Measurements from ENCODE around the gene BRMS1. TPM values are rescaled to one million over a fixed set of nuclear protein-coding genes. Genes with fewer than 3 reads are reported as not detected.
A peak's percentile ranks its signal among the peaks of the same experiment; 100 is the strongest.

BRMS1 gene
- total RNA-seq, 2 donors from 2014 or later, result 19.2 to 33.3 TPM

DNA sequence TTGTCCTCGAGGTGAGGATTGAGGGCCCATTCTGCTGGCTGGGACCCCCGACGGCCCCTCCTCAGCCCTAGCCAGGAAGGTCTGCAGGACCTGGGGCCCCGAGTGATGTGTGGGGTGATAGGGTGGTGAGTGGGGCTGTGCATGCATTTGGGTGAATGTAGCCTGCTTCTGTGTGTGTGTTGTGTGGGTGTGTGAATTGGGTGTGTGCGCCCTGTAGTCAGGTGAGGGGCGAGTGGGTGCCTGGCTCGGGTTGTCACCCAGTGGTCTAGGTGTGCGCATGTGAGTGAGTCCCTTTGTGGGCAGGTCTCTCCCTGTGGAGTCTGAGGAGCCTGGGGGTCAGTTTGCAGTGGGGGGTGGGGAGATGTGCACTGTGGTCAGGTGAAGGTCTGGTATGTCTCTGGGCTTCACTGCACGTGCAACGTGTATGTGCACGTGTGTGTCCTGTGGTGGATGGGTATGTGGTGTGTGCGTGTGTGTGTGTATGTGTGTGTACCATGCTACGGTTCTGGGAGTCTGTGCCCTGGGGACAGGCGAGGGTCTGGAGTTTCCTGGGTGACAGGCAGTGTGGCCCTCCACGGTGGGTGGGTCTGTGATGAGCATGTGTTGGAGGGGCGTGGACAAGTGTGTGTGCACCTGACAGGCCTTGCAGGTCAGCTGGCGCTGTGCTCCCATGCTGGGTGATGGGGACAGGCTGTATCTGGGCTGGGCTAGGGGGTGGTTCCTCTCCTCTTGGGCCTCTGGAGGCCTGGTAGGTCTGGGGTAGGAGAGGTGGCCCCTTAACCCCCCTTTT is 52.2 kb downstream of the BRMS1 start:
- H3K27ac ChIP-seq, result no peak overlapping the region
- peak overlapping the region in 1 of 2 donors; percentile 46 for H3K4me3 ChIP-seq
- H3K9me3 ChIP-seq, result no peaks in the 10 kb centered on the region
- no peaks in the 10 kb centered on the region for H3K36me3 ChIP-seq
- no peak for DNase-seq (ENCODE audit: low spot score)
- H3K4me1 ChIP-seq, result peaks cover 0 to 25% of the 10 kb centered on the region in 2 donors
- TF ChIP-seq, protein P1, sequence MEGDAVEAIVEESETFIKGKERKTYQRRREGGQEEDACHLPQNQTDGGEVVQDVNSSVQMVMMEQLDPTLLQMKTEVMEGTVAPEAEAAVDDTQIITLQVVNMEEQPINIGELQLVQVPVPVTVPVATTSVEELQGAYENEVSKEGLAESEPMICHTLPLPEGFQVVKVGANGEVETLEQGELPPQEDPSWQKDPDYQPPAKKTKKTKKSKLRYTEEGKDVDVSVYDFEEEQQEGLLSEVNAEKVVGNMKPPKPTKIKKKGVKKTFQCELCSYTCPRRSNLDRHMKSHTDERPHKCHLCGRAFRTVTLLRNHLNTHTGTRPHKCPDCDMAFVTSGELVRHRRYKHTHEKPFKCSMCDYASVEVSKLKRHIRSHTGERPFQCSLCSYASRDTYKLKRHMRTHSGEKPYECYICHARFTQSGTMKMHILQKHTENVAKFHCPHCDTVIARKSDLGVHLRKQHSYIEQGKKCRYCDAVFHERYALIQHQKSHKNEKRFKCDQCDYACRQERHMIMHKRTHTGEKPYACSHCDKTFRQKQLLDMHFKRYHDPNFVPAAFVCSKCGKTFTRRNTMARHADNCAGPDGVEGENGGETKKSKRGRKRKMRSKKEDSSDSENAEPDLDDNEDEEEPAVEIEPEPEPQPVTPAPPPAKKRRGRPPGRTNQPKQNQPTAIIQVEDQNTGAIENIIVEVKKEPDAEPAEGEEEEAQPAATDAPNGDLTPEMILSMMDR (IDR thresholded peaks at IDR 0.05), result no peak
- peaks cover 0 to 11% of the 10 kb centered on the region in 2 donors for H3K27me3 ChIP-seq

DNA sequence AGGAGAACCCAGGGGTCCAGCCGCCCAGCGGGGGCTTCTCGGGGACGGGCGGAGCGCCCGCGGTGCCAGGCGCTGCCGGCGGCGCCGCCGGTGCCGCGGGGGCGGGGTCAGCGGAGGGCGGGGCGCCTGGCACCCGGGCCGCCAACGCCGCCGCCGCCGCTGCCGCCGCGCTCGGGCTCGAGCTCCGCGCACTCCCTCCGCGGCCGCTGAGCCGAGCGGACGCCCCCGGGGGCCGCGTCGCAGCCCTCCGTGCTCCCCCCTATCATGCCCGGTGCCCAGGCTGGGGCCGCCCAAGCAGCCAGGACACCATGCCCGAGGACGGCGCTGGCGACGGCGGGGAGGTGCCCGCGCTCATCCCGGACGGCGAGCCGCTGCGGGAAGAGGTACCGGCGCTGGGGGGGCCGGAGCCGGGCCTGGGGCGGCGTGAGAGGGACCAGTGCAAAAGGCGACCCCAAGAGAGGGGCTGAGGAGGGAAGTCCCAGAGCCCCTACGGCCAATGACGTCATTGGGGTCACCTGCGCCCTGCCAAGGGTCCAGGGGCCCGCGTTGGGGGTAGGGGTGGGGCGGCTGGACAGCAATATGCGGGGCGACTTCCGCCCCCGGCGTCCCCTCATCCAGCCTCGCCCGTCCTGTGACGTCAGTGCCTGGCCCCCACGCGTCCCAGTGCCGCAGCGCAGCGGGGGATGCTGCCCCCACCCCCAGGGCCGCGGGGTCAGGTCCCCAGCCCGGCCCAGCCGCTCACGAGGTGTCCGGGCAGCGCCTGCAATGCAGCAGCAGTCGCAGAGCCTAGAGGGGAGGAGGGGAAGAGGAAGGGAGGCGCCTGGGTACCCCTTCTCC is 53.0 kb downstream of the BRMS1 start, which contains the start of gene TMEM151A:
TMEM151A (plus strand) TSS at position 189 of the 837 bp plus-strand sequence; CDS start at position 309, 120 bp downstream.
- Histone ChIP-seq H3K36me3 (no peaks in the 10 kb centered on the region), H3K27me3 (peaks cover 0 to 11% of the 10 kb centered on the region in 2 donors), H3K9me3 (no peaks in the 10 kb centered on the region), H3K27ac (no peak within 1 kb of the TSS), H3K4me3 (peak within 1 kb of the TSS; percentile 46 to 49), H3K4me1 (peaks cover 0 to 32% of the 10 kb centered on the region in 2 donors)
- no peak for DNase-seq (ENCODE audit: low spot score)
- TF ChIP-seq, protein P1 (IDR thresholded peaks at IDR 0.05), result no peak

DNA sequence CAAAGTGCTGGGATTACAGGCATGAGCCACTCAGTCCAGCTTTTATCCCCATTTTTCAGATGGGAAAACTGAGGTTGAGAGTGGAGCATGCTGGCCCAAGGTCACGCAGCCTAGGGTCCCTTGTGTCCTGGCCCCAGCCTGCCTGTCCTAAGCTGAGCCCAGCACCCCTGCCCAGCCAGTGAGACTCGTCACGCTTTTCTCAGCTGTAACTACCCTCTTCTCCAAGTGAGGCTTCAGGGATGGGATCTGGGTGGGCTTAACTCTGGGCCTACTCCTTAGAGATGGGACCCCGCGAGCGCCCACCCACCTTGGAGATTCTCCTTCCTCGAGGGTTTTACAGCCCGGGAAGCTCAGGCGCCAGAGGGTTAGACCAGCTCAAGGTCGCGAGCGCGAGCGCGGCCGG is 53.6 kb downstream of the BRMS1 start:
- no peak for DNase-seq (ENCODE audit: low spot score)
- peak overlapping the region in 1 of 2 donors; percentile 46 for H3K4me3 ChIP-seq

DNA sequence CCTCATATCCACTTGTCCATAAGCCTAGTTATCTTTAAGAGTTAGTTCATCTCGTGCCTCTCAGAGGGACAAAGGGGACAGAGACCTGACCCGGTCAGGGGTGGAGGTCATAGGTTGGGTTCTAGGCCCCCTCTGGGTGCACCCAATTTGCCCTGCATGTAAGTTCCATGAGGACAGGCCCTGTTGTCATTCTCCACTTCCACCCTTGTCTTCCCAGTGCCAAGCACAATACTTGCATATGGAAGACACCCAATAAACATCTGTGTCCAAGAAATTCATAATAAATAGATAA is 54.6 kb downstream of the BRMS1 start:
- Histone ChIP-seq H3K4me3 (no peak overlapping the region), H3K36me3 (no peaks in the 10 kb centered on the region), H3K27me3 (peaks cover 0 to 11% of the 10 kb centered on the region in 2 donors), H3K27ac (no peak overlapping the region), H3K9me3 (no peaks in the 10 kb centered on the region), H3K4me1 (peaks cover 0 to 45% of the 10 kb centered on the region in 2 donors)
- DNase-seq (ENCODE audit: low spot score), result no peak
- TF ChIP-seq, protein P1 (IDR thresholded peaks at IDR 0.05), result no peak

More for the DNA sequence above, 53.6 kb downstream of the BRMS1 start:
- no peak overlapping the region for H3K27ac ChIP-seq
- TF ChIP-seq, protein P1 (IDR thresholded peaks at IDR 0.05), result no peak
- no peaks in the 10 kb centered on the region for H3K9me3 ChIP-seq
- H3K4me1 ChIP-seq, result peaks cover 0 to 34% of the 10 kb centered on the region in 2 donors
- H3K27me3 ChIP-seq, result peaks cover 0 to 11% of the 10 kb centered on the region in 2 donors
- H3K36me3 ChIP-seq, result no peaks in the 10 kb centered on the region

DNA sequence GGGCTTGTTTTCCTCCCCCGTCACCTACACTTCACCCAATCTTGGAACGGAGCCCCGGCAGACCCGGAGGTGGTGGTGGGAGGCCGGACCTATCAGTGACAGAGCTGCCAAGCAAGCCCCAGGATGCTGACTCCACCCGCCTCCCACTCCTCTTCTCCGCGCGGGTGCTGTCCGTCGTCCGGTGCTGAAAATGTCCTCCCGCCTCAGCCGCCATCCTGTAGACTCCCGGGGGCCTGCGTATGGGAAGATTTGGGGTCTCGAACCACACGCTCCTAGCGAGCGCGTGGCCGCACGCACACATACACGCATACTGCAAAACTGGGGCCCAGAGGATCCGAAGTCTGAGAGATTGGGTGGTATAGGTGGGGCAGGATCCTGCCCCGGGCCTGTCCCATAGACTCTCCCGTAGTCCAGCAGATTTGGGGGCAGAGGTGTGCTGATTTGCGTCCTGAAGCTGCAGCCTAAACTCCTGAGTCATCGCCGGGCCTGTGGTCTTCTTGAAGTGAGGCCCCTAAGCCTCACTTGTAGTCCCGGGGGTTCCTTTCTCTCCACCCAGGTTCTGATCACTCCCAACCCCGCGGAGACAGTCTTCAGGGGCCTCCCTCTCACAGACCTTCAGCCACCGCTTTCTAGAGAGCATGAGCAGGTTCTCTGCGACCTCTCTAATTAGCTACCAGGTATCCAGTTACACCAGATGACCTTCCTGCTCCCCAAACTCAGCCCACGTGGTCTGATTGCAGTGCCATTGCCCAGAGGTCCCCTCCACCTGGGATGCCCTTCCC is 55.2 kb downstream of the BRMS1 start:
- TF ChIP-seq, protein P1 (IDR thresholded peaks at IDR 0.05), result no peak

More for the DNA sequence above, 55.2 kb downstream of the BRMS1 start:
- H3K4me1 ChIP-seq, result peaks cover 0 to 47% of the 10 kb centered on the region in 2 donors
- peak overlapping the region; percentile 48 to 90 for H3K4me3 ChIP-seq
- DNase-seq (ENCODE audit: low spot score), result peak; percentile 75
- H3K9me3 ChIP-seq, result no peaks in the 10 kb centered on the region
- H3K36me3 ChIP-seq, result peaks cover 5% of the 10 kb centered on the region
- H3K27ac ChIP-seq, result peak overlapping the region; percentile 92 to 96
- peaks cover 0 to 11% of the 10 kb centered on the region in 2 donors for H3K27me3 ChIP-seq
